ENCODE data around the gene TRIM32. TPM values are rescaled to one million over a fixed set of nuclear protein-coding genes. Genes with fewer than 3 reads are reported as not detected.

The TRIM32 gene
- polyA plus RNA-seq, 1 of the 3 experiments (the other 2 are of a cell fraction): 10.2 TPM

GRCh38 chr9:116741742-116742141 lies 54.6 kb downstream of the TRIM32 start (continued):
- TF ChIP-seq SMC3 (IDR thresholded peaks at IDR 0.05; ENCODE audit: low read depth, low read length) (no peak), TAF1 (IDR thresholded peaks at IDR 0.05; ENCODE audit: borderline replicate concordance, low read depth, low read length) (no peak), PBX3 (IDR thresholded peaks at IDR 0.05) (no peak), TEAD4 (IDR thresholded peaks at IDR 0.05; ENCODE audit: borderline replicate concordance, insufficient read depth) (no peak), POLR2AphosphoS5 (IDR thresholded peaks at IDR 0.05; ENCODE audit: low read depth, low read length) (no peak), USF1 (IDR thresholded peaks at IDR 0.05; ENCODE audit: borderline replicate concordance, low read depth) (no peak), JUND (IDR thresholded peaks at IDR 0.05) (no peak), NFIC (IDR thresholded peaks at IDR 0.05; ENCODE audit: borderline replicate concordance) (no peak), MAX (IDR thresholded peaks at IDR 0.05; ENCODE audit: low read depth) (no peak)

- no peak overlapping the region for H2AFZ ChIP-seq (ENCODE audit: low read depth)
- no peaks in the 10 kb centered on the region for H3K9me3 ChIP-seq
- H3K27ac ChIP-seq (ENCODE audit: low read depth in 2 of 2, low read length in 1 of 2): no peak overlapping the region
- H4K20me1 ChIP-seq (ENCODE audit: insufficient read depth): no peaks in the 10 kb centered on the region
- H3K9ac ChIP-seq: no peak overlapping the region
- no peaks in the 10 kb centered on the region for H3K79me2 ChIP-seq (ENCODE audit: insufficient read depth)
- 69% methylated on average over 3 of the region's 3 CpGs for WGBS (ENCODE audit: low lambda C conversion rate)
- no peaks in the 10 kb centered on the region for H3K27me3 ChIP-seq (ENCODE audit: insufficient read depth)
- POLR2A ChIA-PET: no interaction called here
- no peak for TF ChIP-seq TCF12 (IDR thresholded peaks at IDR 0.05)
- no peak for TF ChIP-seq MEF2A (IDR thresholded peaks at IDR 0.05; ENCODE audit: borderline replicate concordance, low read depth)
- TF ChIP-seq TEAD4 (IDR thresholded peaks at IDR 0.05; ENCODE audit: borderline replicate concordance, insufficient read depth): no peak
- no peak for TF ChIP-seq EP300 (IDR thresholded peaks at IDR 0.05; ENCODE audit: borderline replicate concordance in 1 of 2, low read depth in 1 of 2, low read length in 1 of 2)
- no peak for TF ChIP-seq MXI1 (IDR thresholded peaks at IDR 0.05; ENCODE audit: low read depth, low read length)
- no peak for TF ChIP-seq USF1 (IDR thresholded peaks at IDR 0.05; ENCODE audit: borderline replicate concordance, low read depth)
- no peak for TF ChIP-seq USF2 (IDR thresholded peaks at IDR 0.05; ENCODE audit: borderline replicate concordance, low read depth, low read length)
- no peak for TF ChIP-seq RAD21 (IDR thresholded peaks at IDR 0.05; ENCODE audit: low read length)
- no peak for TF ChIP-seq IRF3 (IDR thresholded peaks at IDR 0.05; ENCODE audit: low read depth, low read length)
- H3K9me2 ChIP-seq: no peaks in the 10 kb centered on the region
- H3F3A ChIP-seq (replicated peaks; ENCODE audit: insufficient read depth): no peaks in the 10 kb centered on the region
- no peak for DNase-seq
- H3K4me1 ChIP-seq (ENCODE audit: control insufficient read depth in 1 of 2, insufficient read depth in 2 of 2, low read depth in 1 of 2, low read length in 1 of 2): peaks cover 0 to 4% of the 10 kb centered on the region in 2 experiments; a peak in 1 of 4 replicates
- H3K4me2 ChIP-seq: no peak overlapping the region
- no peak overlapping the region for H3K4me3 ChIP-seq (ENCODE audit: low read depth in 2 of 2, low read length in 1 of 2)
- CTCF ChIA-PET: interaction anchor here (1.1 to 4.0 kb wide), 3 partner anchors 9 to 111 kb away, joined by 4 to 24 read pairs (median 4); no protein-coding TSS in a partner anchor
- no peaks in the 10 kb centered on the region for H3K36me3 ChIP-seq (replicated peaks in 1 of 2; ENCODE audit: control insufficient read depth in 1 of 2, insufficient read depth in 2 of 2, low read length in 1 of 2)
Observed at GRCh38 chr9:116749176-116749575, 62.1 kb downstream of the TRIM32 start.
